ENCODE measurements around the gene MCC.

DNA sequence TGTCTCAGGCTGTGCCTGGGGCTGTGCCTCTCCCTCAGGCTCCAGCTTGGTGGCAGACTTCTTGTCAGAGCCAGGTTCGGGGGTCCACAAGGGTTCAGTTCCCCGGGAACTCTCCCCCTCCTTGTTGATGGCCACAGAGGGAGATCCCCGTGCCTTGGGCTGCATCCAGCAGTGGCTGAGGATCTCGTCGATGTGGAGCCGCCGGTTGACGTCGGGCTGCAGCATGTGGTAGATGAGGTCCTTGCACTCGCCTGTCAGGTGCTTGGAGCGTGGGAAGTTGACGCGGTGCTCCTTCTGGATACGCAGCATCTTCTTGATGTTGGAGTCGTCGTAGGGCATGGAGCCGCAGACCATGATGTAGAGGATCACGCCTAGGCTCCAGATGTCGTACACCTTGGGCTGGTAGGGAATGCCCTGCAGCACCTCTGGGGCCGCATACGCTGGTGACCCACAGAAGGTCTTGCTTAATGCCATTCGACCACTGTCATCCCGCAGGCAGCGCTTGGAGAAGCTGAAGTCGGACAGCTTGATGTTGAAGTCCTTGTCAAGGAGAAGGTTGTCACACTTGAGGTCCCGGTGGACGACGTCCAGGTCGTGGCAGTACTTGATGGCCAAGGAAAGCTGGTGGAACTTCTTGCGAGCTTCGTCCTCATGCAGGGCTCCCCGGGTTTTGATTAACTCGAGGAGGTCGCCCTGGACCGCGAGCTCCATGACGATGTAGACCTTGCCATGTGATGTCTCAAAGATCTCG lies 54.2 kb downstream of the MCC start:
- no peak for TF ChIP-seq EZH2 (IDR thresholded peaks at IDR 0.05; ENCODE audit: borderline replicate concordance, insufficient read depth, low read depth, low read length, poor library complexity, severe bottlenecking)
- no peak for TF ChIP-seq CTCF (IDR thresholded peaks at IDR 0.05)

All from B cell (primary cell).